Activated naive CD4-positive, alpha-beta T cell treated with anti-CD3 and anti-CD28 coated beads, Interleukin-2, amount 10 ng/mL, durations not matched to agents 7 days and 5 days (primary cell): Measurements from ENCODE around the gene POLD2.

Source experiments
- CTCF ChIA-PET: fragments of 350-600 bp; sonication (Branson Sonifier 250); formaldehyde crosslinking; loops from one replicate; lab custom pipeline; 2021; ENCODE audit warnings: antibody characterized with exemption; lab: Charles Lee
- DNase-seq: peaks from one replicate; pipeline ENCODE4 v3.0.0-alpha.2; 2020
- H3K27ac Mint-ChIP-seq: one replicate; pipeline ENCODE4 v1.8.0; 2021; ENCODE audit warnings: mild to moderate bottlenecking, moderate library complexity, mixed read lengths
- H3K27me3 Mint-ChIP-seq: one replicate; pipeline ENCODE4 v1.8.0; 2021; ENCODE audit warnings: mild to moderate bottlenecking, mixed read lengths
- H3K36me3 Mint-ChIP-seq: one replicate; pipeline ENCODE4 v1.8.0; 2021; ENCODE audit warnings: mixed read lengths
- H3K4me1 Mint-ChIP-seq: one replicate; pipeline ENCODE4 v1.8.0; 2021; ENCODE audit warnings: mixed read lengths
- H3K4me3 Mint-ChIP-seq: one replicate; pipeline ENCODE4 v1.8.0; 2021; ENCODE audit warnings: mild to moderate bottlenecking, moderate library complexity, mixed read lengths
- H3K9me3 Mint-ChIP-seq: one replicate; pipeline ENCODE4 v1.8.0; 2021; ENCODE audit warnings: mixed read lengths

Gene POLD2

DNA sequence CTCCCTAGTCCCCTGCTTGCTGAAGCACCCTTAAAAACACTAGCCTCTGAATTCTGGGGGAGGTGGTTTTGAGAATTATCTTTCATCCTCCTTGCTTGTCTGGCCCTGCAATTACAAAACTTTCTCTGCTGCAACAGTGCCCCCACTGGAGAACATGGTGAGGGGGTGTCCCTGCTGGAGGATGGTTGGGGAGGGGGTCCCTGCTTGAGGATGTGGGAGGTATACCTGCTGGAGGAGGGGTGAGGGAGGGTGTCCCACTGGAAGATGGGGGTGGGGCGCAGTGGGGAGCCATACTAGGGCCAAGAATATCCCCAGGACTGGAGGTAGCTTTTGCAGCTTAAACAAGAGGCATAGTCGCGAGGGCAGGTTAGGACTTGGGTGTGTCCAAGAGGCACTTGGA lies 37.8 kb downstream of the POLD2 start:
- Mint-ChIP-seq H3K27me3 (peaks cover 19% of the 10 kb centered on the region), H3K36me3 (peaks cover 9% of the 10 kb centered on the region), H3K4me3 (no peak overlapping the region), H3K27ac (no peak overlapping the region), H3K4me1 (peaks cover 22% of the 10 kb centered on the region), H3K9me3 (no peaks in the 10 kb centered on the region)
- no peak for DNase-seq
- CTCF ChIA-PET, result interaction anchor here (0.7 to 2.4 kb wide), 3 partner anchors 10 to 13 kb away, joined by 3 to 9 read pairs (median 3); no protein-coding TSS in a partner anchor

DNA sequence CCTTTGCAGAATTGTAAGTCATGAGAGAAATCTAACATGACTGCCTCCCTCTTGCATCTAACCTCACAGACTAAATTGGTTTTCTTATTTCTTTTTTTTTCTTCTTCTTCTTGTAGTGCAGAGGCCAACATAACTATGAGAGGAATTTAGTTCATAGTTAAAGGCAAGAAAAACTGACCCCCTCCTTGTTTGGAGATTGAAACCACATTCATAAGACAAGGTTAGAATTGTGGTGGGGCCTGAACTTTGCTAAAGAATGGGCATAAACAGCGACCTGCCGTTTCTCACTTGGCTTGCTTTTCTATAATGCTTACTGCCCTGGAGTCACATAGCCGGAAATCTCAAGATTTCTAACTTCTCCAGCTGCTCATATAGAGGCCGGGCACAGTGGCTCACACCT lies 38.6 kb downstream of the POLD2 start:
- Mint-ChIP-seq H3K4me3 (no peak overlapping the region), H3K27me3 (peaks cover 19% of the 10 kb centered on the region), H3K27ac (no peak overlapping the region), H3K36me3 (peaks cover 9% of the 10 kb centered on the region), H3K4me1 (peaks cover 22% of the 10 kb centered on the region), H3K9me3 (no peaks in the 10 kb centered on the region)
- CTCF ChIA-PET, result interaction anchor here (0.7 to 2.4 kb wide), 2 partner anchors 12 to 13 kb away, joined by 3 to 9 read pairs; no protein-coding TSS in a partner anchor
- DNase-seq, result no peak

DNA sequence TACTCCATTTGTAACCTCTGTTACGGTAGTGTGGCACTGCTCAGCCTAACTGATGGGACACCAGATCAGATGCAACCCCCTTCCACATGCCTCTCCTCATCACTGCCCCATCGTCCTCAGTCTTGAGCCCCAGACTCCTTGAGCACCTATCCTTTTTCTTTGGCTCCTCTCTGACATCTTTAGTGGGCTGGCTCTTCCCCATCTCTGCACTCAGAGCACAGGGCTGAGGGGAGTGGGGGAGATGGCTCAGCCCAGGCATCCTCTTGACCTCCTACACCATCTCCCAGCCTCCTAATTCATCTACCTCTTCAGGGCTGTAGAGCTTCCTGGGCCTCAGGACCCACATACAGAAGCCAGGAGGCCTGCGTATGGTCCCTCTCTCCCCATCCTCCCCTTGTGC lies 39.6 kb downstream of the POLD2 start:
- CTCF ChIA-PET, result no interaction called here
- Mint-ChIP-seq H3K27ac (no peak overlapping the region), H3K4me1 (peaks cover 22% of the 10 kb centered on the region), H3K4me3 (peak overlapping the region; percentile 65), H3K27me3 (peaks cover 17% of the 10 kb centered on the region), H3K36me3 (peaks cover 13% of the 10 kb centered on the region), H3K9me3 (no peaks in the 10 kb centered on the region)
- DNase-seq, result no peak

- Mint-ChIP-seq H3K27me3 (peaks cover 15% of the 10 kb centered on the region), H3K36me3 (peaks cover 21% of the 10 kb centered on the region), H3K4me1 (peaks cover 26% of the 10 kb centered on the region), H3K4me3 (peak overlapping the region; percentile 89), H3K27ac (peak overlapping the region; percentile 78), H3K9me3 (no peaks in the 10 kb centered on the region)
- CTCF ChIA-PET, result no interaction called here
- peak; percentile 99 for DNase-seq
Measured at GRCh38 chr7:44082541-44083207, 40.7 kb downstream of the POLD2 start.

GRCh38 chr7:44081266-44081748 lies 42.0 kb downstream of the POLD2 start:
- Mint-ChIP-seq H3K4me3 (peak overlapping the region; percentile 89), H3K9me3 (no peaks in the 10 kb centered on the region), H3K4me1 (peaks cover 29% of the 10 kb centered on the region), H3K27ac (peak overlapping the region; percentile 96), H3K27me3 (peaks cover 15% of the 10 kb centered on the region), H3K36me3 (peaks cover 26% of the 10 kb centered on the region)
- DNase-seq, result peak; percentile 48
- CTCF ChIA-PET, result interaction anchor here (0.9 to 1.3 kb wide), 7 partner anchors 9 to 484 kb away, joined by 3 to 7 read pairs (median 4); no protein-coding TSS in a partner anchor

GRCh38 chr7:44080686-44081265 lies 42.6 kb downstream of the POLD2 start:
- H3K4me1 Mint-ChIP-seq, result peaks cover 29% of the 10 kb centered on the region
- peaks cover 15% of the 10 kb centered on the region for H3K27me3 Mint-ChIP-seq
- H3K4me3 Mint-ChIP-seq, result peak overlapping the region; percentile 89
- no peaks in the 10 kb centered on the region for H3K9me3 Mint-ChIP-seq
- CTCF ChIA-PET, result interaction anchor here (0.9 to 1.3 kb wide), 8 partner anchors 8 to 484 kb away, joined by 3 to 7 read pairs (median 4); no protein-coding TSS in a partner anchor
- DNase-seq, result no peak
- peaks cover 28% of the 10 kb centered on the region for H3K36me3 Mint-ChIP-seq
- H3K27ac Mint-ChIP-seq, result peak overlapping the region; percentile 96

DNA sequence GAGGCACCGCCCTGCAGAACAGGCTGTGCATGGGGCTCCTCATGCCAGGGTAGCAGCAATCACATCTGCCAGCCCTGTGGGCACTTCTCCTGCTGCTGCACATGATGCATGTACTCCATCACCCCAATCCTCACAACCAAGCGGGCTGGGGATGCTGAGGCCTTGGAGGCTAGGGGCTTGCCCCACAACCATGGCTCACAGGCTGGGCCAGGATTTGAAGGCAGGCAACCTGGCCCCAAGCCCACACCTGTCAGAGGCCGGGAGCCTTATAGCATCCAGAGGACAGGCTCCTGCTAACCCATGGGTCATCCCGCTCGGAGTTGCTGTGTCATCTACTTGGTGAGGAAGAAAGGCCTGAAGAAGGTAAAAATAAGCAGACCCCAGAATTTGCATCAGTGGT lies 43.2 kb downstream of the POLD2 start:
- Mint-ChIP-seq H3K4me3 (no peak overlapping the region), H3K27me3 (peaks cover 11% of the 10 kb centered on the region), H3K4me1 (peaks cover 29% of the 10 kb centered on the region), H3K9me3 (no peaks in the 10 kb centered on the region), H3K36me3 (peaks cover 33% of the 10 kb centered on the region), H3K27ac (no peak overlapping the region)
- DNase-seq, result no peak
- CTCF ChIA-PET, result interaction anchor here (1.0 kb wide), 3 partner anchors 12 to 117 kb away, joined by 3 to 5 read pairs (median 4); no protein-coding TSS in a partner anchor

DNA sequence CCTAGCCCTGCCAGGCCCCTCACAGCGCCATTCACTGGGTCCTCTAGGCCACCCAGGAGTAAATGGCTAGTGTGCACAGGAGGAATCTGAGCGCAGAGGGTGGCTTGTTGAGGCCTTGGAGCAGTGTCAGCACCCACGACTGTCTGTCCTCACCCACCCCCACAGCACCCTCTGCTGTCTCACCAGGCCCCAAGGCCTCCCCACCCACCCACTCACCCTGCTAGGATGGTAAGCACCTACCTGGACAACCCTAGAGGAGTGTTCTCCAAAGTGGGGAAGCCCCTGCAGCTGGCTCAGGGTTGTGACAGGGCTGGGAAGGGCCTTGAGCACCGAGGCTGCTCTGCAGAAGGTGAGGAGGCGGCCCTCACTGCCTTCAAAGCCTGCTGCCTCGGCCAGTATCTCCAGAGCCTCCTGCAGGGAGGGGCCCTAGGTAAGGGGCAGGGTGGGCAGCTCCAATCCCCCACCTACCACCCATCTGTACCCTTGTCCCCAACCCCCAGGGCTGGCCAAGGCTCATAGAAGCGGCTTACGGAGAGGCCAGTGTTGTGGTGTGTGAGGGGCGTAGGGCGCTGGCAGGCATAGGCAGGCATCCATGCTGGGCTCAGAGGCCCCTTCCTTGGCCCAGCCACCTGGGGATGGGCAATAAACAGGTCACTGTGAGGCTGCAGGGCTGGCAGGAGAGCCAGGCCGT lies 43.9 kb downstream of the POLD2 start:
- no peak for DNase-seq
- CTCF ChIA-PET, result interaction anchor here (1.0 kb wide), 1 partner anchor 12 kb away, joined by 5 read pairs; no protein-coding TSS in a partner anchor
- H3K36me3 Mint-ChIP-seq, result peaks cover 35% of the 10 kb centered on the region
- no peak overlapping the region for H3K27ac Mint-ChIP-seq
- no peaks in the 10 kb centered on the region for H3K9me3 Mint-ChIP-seq
- peaks cover 29% of the 10 kb centered on the region for H3K4me1 Mint-ChIP-seq
- peaks cover 10% of the 10 kb centered on the region for H3K27me3 Mint-ChIP-seq
- H3K4me3 Mint-ChIP-seq, result no peak overlapping the region

DNA sequence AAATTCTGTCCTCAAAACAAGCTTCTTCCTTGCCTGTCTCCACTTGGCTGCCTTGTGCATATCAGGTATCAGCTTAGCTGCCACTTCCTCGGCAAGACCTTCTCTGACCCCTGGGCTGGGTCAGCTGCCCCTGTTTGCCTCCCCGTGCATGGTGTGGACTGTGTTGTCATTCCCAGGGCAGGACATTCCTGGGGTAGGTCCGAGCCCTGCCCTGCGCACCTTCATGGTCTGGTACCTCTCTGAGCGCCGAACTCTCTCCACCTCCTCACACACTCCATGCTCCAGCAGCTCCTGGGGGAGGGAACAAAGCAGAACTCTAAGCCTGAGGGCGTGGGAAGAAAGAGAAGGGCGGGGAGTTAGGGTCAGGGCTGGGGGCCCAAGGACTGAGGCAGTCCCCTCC lies 44.8 kb downstream of the POLD2 start:
- H3K27ac Mint-ChIP-seq, result no peak overlapping the region
- H3K36me3 Mint-ChIP-seq, result peaks cover 36% of the 10 kb centered on the region
- H3K4me1 Mint-ChIP-seq, result peaks cover 28% of the 10 kb centered on the region

DNA sequence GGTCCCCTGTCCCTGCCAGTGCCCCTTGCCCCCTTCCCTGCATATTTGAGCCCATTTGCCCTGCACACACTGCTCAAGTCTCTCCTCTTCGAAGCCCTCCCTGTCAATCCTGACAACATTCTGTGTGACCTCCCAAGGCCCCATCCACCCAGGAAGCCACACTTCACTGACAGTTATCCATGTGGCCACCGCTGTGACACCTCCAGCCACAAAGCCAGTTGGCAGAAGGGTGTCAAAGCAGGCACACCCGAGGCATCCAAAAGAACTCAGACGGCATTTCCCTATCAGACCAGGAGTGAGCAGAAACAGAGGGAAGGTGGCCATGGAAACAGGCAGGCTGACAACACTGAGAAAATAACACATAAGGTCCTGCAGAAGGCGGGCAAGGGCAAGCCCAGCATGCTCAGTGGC lies 45.7 kb downstream of the POLD2 start:
- Mint-ChIP-seq H3K36me3 (peaks cover 43% of the 10 kb centered on the region), H3K4me3 (no peak overlapping the region), H3K27ac (no peak overlapping the region), H3K4me1 (peaks cover 21% of the 10 kb centered on the region), H3K27me3 (no peaks in the 10 kb centered on the region), H3K9me3 (no peaks in the 10 kb centered on the region)
- DNase-seq, result no peak
- CTCF ChIA-PET, result no interaction called here

More for the DNA sequence above, 44.8 kb downstream of the POLD2 start:
- no peak for DNase-seq
- Mint-ChIP-seq H3K27me3 (peaks cover under 1% of the 10 kb centered on the region), H3K9me3 (no peaks in the 10 kb centered on the region), H3K4me3 (no peak overlapping the region)
- CTCF ChIA-PET, result interaction anchor here (1.2 kb wide), 1 partner anchor 116 kb away, joined by 4 read pairs; no protein-coding TSS in a partner anchor

GRCh38 chr7:44077061-44077460 lies 46.3 kb downstream of the POLD2 start:
- H3K27ac Mint-ChIP-seq, result no peak overlapping the region
- peaks cover 46% of the 10 kb centered on the region for H3K36me3 Mint-ChIP-seq
- no peak overlapping the region for H3K4me3 Mint-ChIP-seq
- H3K27me3 Mint-ChIP-seq, result no peaks in the 10 kb centered on the region
- H3K9me3 Mint-ChIP-seq, result no peaks in the 10 kb centered on the region
- CTCF ChIA-PET, result no interaction called here
- peaks cover 18% of the 10 kb centered on the region for H3K4me1 Mint-ChIP-seq
- no peak for DNase-seq

GRCh38 chr7:44076101-44076895 lies 47.0 kb downstream of the POLD2 start:
- CTCF ChIA-PET, result interaction anchor here (0.7 kb wide), 1 partner anchor 11 kb away, joined by 3 read pairs; no protein-coding TSS in a partner anchor
- no peak for DNase-seq
- Mint-ChIP-seq H3K4me1 (peaks cover 16% of the 10 kb centered on the region), H3K9me3 (no peaks in the 10 kb centered on the region), H3K27ac (no peak overlapping the region), H3K4me3 (no peak overlapping the region), H3K27me3 (no peaks in the 10 kb centered on the region), H3K36me3 (peaks cover 45% of the 10 kb centered on the region)

GRCh38 chr7:44075296-44076075 lies 47.9 kb downstream of the POLD2 start:
- H3K36me3 Mint-ChIP-seq, result peaks cover 39% of the 10 kb centered on the region
- H3K27me3 Mint-ChIP-seq, result no peaks in the 10 kb centered on the region
- peaks cover 10% of the 10 kb centered on the region for H3K4me1 Mint-ChIP-seq
- peak; percentile 19 for DNase-seq
- H3K4me3 Mint-ChIP-seq, result no peak overlapping the region
- no peak overlapping the region for H3K27ac Mint-ChIP-seq
- no peaks in the 10 kb centered on the region for H3K9me3 Mint-ChIP-seq
- CTCF ChIA-PET, result interaction anchor here (0.7 kb wide), 2 partner anchors 10 to 11 kb away, joined by 3 read pairs; no protein-coding TSS in a partner anchor
